Body of pancreas (tissue), 4 donors: ENCODE measurements around the gene TXNL4B.

ENCODE experiments used
- POLR2A ChIP-seq, 3 donors: fragments of 450-650 bp; IDR thresholded peaks; one replicate each; pipeline ENCODE4 v1.6.1; 2016; ENCODE audit warnings: antibody characterized with exemption in 3 of 3, mild to moderate bottlenecking in 2 of 3
- TF ChIP-seq, protein P1 (sequence below), 7 experiments: fragments of 450-650 bp in 4 of 7; fragments of 200-600 bp in 3 of 7; sonication (generic) in 3 of 7; IDR thresholded peaks; one replicate each; pipeline ENCODE4 v1.5.1; 2016 to 2019; ENCODE audit warnings: antibody characterized with exemption in 7 of 7

- TF ChIP-seq, protein P1, sequence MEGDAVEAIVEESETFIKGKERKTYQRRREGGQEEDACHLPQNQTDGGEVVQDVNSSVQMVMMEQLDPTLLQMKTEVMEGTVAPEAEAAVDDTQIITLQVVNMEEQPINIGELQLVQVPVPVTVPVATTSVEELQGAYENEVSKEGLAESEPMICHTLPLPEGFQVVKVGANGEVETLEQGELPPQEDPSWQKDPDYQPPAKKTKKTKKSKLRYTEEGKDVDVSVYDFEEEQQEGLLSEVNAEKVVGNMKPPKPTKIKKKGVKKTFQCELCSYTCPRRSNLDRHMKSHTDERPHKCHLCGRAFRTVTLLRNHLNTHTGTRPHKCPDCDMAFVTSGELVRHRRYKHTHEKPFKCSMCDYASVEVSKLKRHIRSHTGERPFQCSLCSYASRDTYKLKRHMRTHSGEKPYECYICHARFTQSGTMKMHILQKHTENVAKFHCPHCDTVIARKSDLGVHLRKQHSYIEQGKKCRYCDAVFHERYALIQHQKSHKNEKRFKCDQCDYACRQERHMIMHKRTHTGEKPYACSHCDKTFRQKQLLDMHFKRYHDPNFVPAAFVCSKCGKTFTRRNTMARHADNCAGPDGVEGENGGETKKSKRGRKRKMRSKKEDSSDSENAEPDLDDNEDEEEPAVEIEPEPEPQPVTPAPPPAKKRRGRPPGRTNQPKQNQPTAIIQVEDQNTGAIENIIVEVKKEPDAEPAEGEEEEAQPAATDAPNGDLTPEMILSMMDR (IDR thresholded peaks at IDR 0.05): no peak
- TF ChIP-seq POLR2A (IDR thresholded peaks at IDR 0.05): no peak
Observed at GRCh38 chr16:72139908-72140307, 46.5 kb upstream of the TXNL4B start.
